ENCODE results near the gene PLEKHG4B. TPM values are rescaled to one million over a fixed set of nuclear protein-coding genes. Genes with fewer than 3 reads are reported as not detected.
"Not testable (repeated sequence)": the region's sequence is repeated elsewhere in the genome, so short reads cannot be mapped to it uniquely, and the experiment has no call there.

PLEKHG4B gene
- total RNA-seq, 1 donor from 2014 or later = 22.0 TPM

DNA sequence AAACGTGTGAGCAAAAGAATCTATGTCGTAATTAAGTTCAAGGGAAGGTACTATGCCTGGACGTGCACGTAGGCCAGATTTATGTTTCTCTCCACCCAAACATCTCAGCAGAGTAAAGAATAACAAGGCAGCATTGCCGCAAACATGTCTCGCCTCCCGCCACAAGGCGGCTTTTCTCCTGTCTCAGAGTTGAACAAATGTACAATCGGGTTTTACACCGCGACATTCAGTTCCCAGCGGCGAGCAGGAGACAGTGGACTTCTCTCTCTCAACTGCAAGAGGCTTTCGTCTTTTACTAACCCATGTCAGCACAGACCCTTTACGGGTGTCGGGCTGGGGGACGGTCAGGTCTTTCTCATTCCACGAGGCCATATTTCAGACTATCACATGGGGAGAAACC, 105.1 kb downstream of the PLEKHG4B start:
- H3K4me3 Mint-ChIP-seq = peak overlapping the region; percentile 18
- TF ChIP-seq, protein P1, sequence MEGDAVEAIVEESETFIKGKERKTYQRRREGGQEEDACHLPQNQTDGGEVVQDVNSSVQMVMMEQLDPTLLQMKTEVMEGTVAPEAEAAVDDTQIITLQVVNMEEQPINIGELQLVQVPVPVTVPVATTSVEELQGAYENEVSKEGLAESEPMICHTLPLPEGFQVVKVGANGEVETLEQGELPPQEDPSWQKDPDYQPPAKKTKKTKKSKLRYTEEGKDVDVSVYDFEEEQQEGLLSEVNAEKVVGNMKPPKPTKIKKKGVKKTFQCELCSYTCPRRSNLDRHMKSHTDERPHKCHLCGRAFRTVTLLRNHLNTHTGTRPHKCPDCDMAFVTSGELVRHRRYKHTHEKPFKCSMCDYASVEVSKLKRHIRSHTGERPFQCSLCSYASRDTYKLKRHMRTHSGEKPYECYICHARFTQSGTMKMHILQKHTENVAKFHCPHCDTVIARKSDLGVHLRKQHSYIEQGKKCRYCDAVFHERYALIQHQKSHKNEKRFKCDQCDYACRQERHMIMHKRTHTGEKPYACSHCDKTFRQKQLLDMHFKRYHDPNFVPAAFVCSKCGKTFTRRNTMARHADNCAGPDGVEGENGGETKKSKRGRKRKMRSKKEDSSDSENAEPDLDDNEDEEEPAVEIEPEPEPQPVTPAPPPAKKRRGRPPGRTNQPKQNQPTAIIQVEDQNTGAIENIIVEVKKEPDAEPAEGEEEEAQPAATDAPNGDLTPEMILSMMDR (conservative IDR thresholded peaks at IDR 0.05) = peak; percentile 14
- H3K27ac Mint-ChIP-seq (ENCODE audit: unreplicated experiment) = peak overlapping the region; percentile 87

DNA sequence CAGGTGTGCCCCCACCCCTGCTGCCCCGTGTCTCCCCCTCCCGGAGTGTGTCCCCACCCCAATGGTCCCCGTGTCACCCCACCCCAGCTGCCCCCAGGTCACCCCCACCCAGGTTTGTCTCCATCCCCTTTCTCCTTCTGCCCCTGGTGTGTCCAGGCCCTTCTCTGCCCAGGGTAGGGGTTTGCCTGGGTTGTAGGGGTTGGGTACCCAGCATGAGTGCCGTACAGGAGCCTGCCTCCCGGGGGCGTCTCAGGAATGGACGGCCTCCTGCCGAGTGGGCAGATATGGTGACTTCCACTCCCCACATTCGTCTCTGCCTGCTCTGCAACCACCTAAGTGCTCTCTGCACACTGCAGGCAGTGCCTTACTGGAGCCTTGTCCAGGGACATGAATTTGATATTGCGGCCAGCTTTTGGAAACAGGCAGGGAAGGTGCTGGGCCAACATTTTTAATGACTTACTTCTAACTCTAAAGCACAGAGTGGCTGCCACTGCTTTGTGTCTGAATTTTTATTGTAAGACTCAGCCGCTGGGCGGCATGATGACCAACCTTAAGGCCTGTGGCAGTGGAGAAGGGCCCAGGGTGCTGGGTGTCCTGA, 106.0 kb downstream of the PLEKHG4B start:
- H3K4me1 Mint-ChIP-seq = peaks cover 9% of the 10 kb centered on the region
- H3K27ac Mint-ChIP-seq (ENCODE audit: unreplicated experiment) = no peak overlapping the region
- H3K27me3 Mint-ChIP-seq (ENCODE audit: low read depth) = no peaks in the 10 kb centered on the region
- no peaks in the 10 kb centered on the region for H3K36me3 Mint-ChIP-seq (ENCODE audit: low read depth)
- no peaks in the 10 kb centered on the region for H3K9me3 Mint-ChIP-seq
- no peak for DNase-seq (ENCODE audit: low read depth, low spot score)
- H3K4me3 Mint-ChIP-seq = no peak overlapping the region
- TF ChIP-seq, protein P1 (conservative IDR thresholded peaks at IDR 0.05) = no peak

More for the DNA sequence above, 105.1 kb downstream of the PLEKHG4B start:
- H3K4me1 Mint-ChIP-seq; H3K36me3 Mint-ChIP-seq (ENCODE audit: low read depth); H3K27me3 Mint-ChIP-seq (ENCODE audit: low read depth); DNase-seq (ENCODE audit: low read depth, low spot score); H3K9me3 Mint-ChIP-seq: not testable (repeated sequence)

GRCh38 chr5:198516-199196, 106.7 kb downstream of the PLEKHG4B start:
- Mint-ChIP-seq H3K4me3 (no peak overlapping the region), H3K27me3 (ENCODE audit: low read depth) (no peaks in the 10 kb centered on the region), H3K36me3 (ENCODE audit: low read depth) (no peaks in the 10 kb centered on the region), H3K4me1 (peaks cover 9% of the 10 kb centered on the region), H3K9me3 (no peaks in the 10 kb centered on the region), H3K27ac (ENCODE audit: unreplicated experiment) (no peak overlapping the region)
- TF ChIP-seq, protein P1 (conservative IDR thresholded peaks at IDR 0.05) = no peak
- no peak for DNase-seq (ENCODE audit: low read depth, low spot score)

DNA sequence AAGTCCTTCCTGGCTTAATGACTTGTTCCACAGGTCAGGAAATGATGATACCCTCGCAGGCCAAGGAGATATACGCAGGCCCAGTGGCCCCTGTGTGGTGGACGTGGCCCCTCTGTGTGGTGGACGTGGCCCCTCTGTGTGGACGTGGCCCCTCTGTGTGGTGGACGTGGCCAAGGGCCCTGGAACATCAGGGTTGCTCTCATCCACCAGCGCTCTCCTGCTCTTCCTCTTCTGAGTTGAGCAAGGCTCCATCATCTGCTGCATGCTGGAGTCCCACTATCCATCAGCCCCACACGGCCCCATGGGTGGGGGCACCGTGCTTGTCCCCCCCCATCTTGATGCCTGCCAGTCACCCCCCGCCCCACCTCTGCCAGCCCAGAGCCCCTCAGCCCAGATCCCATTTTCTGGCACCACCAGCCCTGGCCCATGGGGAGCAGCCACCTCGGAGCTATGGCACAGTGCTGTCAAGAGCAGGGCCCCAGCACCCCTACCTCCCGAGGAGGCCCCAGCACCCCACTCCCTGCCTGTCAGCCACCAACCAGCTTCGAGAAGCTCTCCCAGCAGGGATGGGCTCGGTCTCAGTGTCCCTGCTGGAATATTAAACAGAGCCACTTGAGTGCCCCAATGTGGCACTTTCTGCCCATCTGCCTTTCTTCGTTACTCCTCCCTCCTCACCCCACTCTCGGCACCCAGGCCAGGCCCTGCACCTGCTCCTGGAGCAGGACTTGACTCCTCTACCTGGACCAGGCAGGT, 107.4 kb downstream of the PLEKHG4B start:
- Mint-ChIP-seq H3K27me3 (ENCODE audit: low read depth) (no peaks in the 10 kb centered on the region), H3K4me1 (peaks cover 9% of the 10 kb centered on the region), H3K27ac (ENCODE audit: unreplicated experiment) (no peak overlapping the region), H3K9me3 (no peaks in the 10 kb centered on the region), H3K36me3 (ENCODE audit: low read depth) (no peaks in the 10 kb centered on the region), H3K4me3 (no peak overlapping the region)
- TF ChIP-seq, protein P1 (conservative IDR thresholded peaks at IDR 0.05) = no peak
- no peak for DNase-seq (ENCODE audit: low read depth, low spot score)

DNA sequence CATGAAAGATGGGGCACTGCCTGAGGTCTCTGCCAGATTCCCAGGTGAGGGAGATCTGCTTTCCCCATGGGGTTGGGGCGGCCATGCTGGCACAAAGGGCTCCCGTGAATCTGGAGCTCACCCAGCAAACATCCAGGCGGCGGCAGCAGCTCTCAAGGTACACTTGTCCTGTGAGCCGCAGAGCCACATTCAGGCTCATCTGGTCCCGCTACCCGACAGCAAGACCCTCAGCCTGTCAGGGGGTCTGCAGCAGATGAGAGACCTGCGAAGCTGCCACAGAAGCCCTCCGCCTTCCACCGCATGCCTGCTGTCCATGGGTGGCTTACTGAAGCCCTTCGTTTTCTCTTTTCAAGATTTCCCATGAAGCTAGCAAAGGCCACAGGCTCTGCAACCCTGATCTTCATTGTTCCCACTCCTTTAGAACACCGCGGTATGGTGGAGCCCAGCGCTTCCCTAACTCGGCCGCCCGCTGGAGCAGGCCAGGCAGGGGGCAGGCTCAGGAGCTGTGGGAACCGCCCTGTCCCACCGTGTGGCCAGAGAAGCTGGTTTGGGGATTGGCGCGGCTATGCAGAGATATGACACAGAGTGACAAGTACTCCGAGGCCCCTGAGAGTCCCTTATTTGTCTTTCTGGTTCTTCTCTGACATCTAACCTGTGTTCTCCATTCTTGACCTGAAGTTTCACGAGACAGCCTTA, 108.1 kb downstream of the PLEKHG4B start:
- H3K27ac Mint-ChIP-seq (ENCODE audit: unreplicated experiment) = no peak overlapping the region
- TF ChIP-seq, protein P1 (conservative IDR thresholded peaks at IDR 0.05) = no peak
- peaks cover 9% of the 10 kb centered on the region for H3K4me1 Mint-ChIP-seq
- no peaks in the 10 kb centered on the region for H3K9me3 Mint-ChIP-seq
- no peak overlapping the region for H3K4me3 Mint-ChIP-seq
- no peak for DNase-seq (ENCODE audit: low read depth, low spot score)
- no peaks in the 10 kb centered on the region for H3K27me3 Mint-ChIP-seq (ENCODE audit: low read depth)
- H3K36me3 Mint-ChIP-seq (ENCODE audit: low read depth) = peaks cover 2% of the 10 kb centered on the region

Measured in neural crest cell (in vitro differentiated cells).